8988T (cell line): ENCODE measurements around the gene KIF2A.

Experiments used
- DNase-seq: peaks from one replicate; pipeline ENCODE4 v3.0.0; 2011

The KIF2A gene

GRCh38 chr5:62296998-62297397, 9.0 kb upstream of the KIF2A start:
- DNase-seq, result no peak

GRCh38 chr5:62298118-62298517, 7.9 kb upstream of the KIF2A start:
- no peak for DNase-seq

- DNase-seq, result no peak
These were observed 6.9 kb upstream of the KIF2A start for GRCh38 chr5:62299101-62299500.

GRCh38 chr5:62299600-62299999, 6.4 kb upstream of the KIF2A start:
- no peak for DNase-seq

GRCh38 chr5:62305358-62305714, 670 bp upstream of the KIF2A start:
- no peak for DNase-seq

DNA sequence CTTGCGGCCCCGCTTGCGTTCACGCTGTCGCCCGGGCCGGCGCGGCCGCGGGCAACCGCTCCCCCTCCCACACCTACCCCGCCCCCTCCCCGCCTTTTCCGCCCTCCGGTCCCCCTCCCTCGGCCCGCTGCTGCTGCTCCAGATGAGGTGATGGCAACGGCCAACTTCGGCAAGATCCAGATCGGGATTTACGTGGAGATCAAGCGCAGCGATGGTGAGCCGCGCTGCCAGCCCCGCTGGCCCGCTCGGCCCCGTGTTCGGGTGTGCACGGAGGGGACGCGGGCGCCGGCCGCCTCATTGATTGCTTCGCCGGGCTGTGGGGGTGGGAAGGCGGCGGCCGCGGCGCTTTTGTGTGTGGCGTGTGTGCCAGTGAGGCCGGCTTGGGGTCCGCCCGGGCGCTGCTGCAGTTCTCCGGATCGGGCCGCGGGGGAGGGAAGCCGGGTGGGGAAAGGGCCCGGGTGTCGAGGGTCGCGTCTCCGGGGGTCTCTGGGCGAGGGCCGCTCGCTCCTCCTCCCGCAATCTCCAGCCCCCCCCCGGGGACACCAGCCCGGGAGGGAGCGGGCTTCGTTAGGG, 403 bp downstream of the KIF2A start:
- DNase-seq, result peak; percentile 65

DNA sequence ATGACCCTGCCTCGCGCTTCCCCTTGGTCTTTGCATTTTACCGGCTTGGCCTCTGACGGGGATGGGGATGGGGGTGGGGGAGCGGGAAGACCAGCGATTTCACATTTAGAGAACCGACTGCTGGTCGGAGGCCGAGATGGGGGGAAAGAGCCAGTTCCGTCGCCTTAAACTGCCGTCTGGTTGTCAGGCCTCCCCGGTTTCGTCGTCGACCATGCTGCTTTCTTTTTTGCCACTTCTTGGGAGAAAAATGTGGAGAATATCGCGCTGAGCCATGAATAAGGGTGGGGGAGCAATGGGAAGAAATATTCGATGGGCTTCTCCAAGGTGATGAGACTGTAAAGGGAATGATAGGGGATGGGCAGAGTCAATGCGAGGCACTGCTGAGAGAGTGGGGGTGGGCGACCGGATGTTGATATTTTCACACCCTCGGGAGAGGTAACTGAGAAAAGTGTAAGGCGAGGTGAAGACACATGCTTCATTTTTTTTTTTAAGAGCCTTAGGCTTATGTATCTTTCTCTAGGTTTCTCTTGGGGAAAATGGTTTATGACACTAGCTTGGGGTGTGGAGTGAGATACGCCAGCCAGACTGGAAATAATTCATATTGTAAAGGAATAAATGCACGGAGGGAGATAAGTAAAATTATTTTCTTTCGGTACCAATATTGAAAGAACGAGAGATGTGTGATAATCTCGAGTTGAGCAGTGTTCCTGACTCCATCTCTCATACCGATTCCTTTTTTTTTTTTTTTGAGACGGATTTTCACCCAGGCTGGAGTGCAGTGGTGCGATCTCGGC, 1.1 kb downstream of the KIF2A start:
- peak; percentile 20 for DNase-seq

DNA sequence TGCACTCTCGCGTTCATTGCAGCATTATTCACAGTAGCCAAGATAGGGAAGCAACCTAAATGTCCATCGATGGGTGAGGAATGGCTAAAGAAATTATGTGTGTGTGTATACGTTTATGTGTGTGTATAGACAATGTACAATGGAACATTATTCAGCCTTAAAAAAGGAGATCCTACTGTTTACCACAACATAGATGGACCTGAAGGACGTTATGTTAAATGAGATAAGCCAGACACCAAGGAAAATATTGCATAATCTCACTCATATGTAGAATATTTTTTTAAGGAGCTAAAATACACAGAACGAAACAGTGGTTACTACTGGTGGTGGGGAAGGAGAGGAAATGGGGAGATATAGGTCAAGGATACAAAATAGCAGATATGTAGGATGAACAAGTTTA, 2.4 kb downstream of the KIF2A start:
- DNase-seq, result no peak

DNA sequence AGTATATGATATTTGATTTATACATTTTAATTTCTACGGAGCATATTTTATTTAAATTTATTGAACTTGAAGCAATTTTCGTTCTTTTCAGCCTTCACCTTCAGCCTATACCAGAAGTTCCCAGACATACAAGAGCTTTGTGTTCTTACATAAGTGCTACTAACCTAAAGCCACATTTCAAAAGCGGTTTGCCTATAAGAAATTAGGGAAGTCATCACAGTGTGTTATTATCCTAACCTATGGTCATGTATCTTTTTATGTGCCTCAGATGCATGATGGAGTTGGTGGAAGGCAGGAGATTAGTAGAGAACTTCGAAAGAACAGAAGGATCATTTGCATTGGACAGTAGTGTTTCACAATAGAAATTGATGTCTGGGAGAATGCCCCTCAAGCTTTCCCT, 3.1 kb downstream of the KIF2A start:
- no peak for DNase-seq

DNA sequence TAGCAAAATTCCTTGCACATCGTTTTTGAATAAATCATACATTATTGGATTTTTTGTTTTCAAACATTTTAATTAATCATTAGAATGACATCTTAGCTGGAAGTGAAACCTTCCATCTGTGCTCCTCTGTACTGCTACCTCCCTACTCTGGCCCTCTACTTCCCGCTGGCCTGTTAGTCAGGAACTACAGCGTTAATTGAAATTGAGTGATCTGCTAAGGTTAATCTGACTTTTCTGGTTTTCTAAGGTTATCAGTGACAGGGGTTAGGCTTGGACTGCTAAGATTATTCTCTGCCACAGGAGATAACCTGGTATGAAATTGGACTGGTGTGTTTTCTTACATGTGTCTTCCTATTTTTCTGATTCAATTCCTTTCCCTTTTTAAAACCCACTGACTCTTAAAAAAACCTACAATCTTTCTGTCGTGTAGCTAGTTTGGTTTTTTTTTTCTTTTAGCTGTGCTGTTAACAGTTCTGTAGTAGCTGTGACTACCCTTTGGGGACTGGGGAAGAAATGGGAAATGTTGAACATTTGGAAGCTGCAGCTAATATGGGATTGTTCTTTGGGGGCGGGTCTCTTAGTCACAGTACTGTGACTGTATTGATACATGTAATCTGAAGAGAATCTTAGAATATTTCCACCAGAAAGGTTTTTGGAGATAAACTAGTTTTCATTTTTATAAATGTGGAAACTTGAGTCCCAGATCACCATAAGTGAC, 4.6 kb downstream of the KIF2A start:
- DNase-seq, result no peak

DNA sequence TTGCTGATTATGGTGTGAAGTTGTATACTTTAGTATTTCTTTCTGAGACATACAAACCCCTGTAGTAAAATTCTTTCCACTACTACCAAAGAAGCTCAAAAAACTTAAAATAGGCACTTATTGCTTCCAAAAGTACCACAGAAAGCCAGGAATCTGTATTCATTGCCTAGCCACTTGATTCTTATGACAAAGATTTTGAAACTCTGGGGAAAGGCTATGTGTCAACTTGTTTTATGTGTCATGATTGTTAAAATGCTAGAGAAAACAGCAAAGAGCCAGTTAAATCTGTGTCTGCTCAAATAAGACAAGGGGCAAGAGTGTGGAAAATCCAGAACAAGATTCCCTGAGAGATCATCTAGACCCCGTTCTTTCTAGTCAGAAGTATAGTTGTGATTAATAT, 6.0 kb downstream of the KIF2A start:
- no peak for DNase-seq

DNA sequence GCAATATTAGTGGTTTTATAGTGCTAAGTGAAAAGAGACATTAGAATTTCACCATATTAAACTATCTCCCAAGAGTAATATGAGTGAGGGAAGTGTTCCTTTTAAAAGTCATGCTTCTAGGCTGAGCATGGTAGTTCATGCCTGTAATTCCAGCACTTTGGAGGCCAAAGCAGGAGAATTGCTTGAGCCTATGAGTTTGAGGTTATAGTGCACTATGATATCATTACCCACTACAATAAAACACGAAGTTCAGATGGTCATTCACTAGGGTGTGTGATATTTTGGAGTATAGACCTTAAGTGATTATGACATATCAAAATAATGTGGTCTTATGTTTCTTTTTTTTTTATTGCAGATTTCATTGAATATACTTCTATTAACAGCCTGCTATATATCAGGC, 6.7 kb downstream of the KIF2A start:
- DNase-seq, result no peak

GRCh38 chr5:62314213-62314830, 8.3 kb downstream of the KIF2A start:
- no peak for DNase-seq

- DNase-seq, result no peak
These were observed 9.6 kb downstream of the KIF2A start for GRCh38 chr5:62315376-62316175.

DNA sequence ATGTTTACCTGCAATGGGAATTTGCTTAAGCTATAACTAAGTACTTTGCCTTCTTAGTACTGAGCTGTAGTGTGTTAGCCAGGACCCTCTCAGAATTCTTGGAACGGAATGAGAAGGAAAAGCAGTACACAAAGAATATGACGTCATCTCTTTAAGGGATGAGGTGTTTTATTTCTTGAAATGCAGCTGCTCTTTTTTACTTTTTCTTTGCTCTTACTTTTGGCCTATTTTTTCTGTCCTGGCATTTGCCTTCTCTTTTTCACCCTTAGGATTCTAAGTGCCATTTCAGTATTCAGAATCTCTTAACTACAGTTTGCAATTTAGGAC, 10.1 kb downstream of the KIF2A start:
- no peak for DNase-seq

GRCh38 chr5:62317810-62318209, 11.8 kb downstream of the KIF2A start:
- no peak for DNase-seq

DNA sequence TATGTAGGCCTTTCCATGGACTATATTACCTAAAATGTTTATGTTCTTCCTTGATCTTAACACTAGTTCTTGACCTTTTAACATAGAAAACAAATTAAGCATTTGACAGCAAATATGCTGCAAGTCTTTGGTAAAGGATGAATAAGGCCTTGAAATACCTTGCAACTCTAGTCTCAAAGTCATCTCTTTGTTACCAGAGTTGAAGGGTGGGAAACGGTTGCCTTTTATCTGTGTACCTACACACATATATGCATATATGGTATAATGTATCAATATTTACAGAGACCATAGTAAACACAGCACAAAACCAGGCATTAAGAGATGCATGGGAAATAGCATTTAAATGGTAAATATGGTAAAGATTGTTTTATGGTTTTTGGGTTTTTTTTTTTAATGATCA, 16.5 kb downstream of the KIF2A start:
- no peak for DNase-seq

GRCh38 chr5:62326302-62326701, 20.3 kb downstream of the KIF2A start:
- DNase-seq, result no peak

DNA sequence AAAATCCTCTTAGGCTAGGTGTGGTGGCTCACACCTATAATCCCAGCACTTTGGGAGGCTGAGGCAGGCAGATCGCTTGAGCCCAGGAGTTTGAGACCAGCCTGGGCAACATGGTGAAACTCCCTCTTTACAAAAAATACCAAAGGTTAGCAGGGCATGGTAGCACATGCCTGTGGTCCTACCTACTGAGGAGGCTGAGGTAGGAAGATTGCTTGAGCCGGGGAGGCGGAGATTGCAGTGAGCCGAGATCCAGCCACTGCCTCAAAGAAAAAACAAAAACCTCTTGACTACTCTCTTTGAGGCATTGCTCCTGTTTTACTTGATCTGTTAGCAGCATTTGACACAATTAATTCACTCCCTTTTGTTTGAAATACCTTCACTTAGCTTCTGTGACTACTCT, 20.7 kb downstream of the KIF2A start:
- DNase-seq, result no peak

DNA sequence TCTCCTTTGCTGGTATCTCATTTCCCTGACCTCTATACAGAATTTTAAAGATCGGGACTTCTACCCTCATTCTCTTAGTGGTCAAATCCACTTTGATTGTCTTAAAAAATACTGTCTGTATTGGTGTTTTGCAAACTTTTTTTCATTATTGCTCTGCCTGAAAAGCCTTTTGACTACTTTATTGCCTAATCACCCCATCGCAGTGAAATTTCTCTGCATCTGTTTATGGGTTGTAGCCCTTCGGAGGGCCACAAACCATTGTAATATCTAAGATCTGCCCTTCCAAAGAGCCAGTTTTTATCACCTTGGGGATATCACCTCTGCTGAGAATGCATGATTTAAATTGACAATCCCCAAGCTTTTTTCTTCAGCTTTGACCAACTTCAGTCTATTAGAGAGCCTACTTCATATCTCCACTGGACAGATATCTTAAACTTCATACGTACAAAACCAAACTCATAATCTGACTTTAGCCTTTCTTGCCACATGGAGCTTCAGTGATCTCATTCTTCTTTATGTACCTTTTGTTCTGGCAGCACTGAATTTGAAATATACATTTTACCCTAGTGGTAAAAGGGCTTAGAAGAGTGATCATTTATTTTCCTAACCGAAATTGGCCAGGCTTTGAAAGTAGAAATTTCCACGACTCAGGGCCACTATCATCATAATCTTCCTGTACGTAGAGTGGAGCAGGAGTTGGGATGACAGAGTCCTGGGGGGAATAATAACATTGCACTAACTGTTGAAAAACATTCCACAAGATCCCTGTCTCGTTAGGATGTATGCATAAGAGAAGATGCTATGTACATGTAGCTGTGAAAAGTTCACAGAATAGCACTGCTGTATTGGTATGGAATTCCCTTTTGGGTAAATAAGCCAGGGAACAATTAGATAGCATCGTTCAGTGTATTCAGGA, 21.4 kb downstream of the KIF2A start:
- no peak for DNase-seq

- no peak for DNase-seq
These were observed 22.9 kb downstream of the KIF2A start for GRCh38 chr5:62328772-62329491.
